ENCODE data around the gene MSH5.

MSH5 gene

GRCh38 chr6:31728767-31729514, 10.9 kb upstream of the MSH5 start, which contains the start of gene DDAH2:
TSS of gene DDAH2 (minus strand) at chr6:31729299. CDS start at chr6:31729161, 138 bp downstream.
- DNase-seq (ENCODE audit: insufficient read length, low spot score) (peak; percentile 69), FAIRE-seq (no peak)
- TF ChIP-seq POU2F2 (IDR thresholded peaks at IDR 0.05; ENCODE audit: low read depth, low read length) (0 out of 2 replicates have a peak, but pooled peaks have one; percentile 43), SPI1 (IDR thresholded peaks at IDR 0.05; ENCODE audit: low read depth, low read length) (no peak)

GRCh38 chr6:31729515-31729978, 10.3 kb upstream of the MSH5 start:
- peak; percentile 86 for FAIRE-seq

GRCh38 chr6:31729979-31730630, 9.7 kb upstream of the MSH5 start:
- TF ChIP-seq POLR2AphosphoS5 (IDR thresholded peaks at IDR 0.05; ENCODE audit: low read depth, low read length) (peak; percentile 65; the same call in 1 of the 2 replicates), TAF1 (IDR thresholded peaks at IDR 0.05; ENCODE audit: low read depth, low read length) (no peak)
- peak; percentile 82 for FAIRE-seq
- peak; percentile 64 for DNase-seq (ENCODE audit: insufficient read length, low spot score)

More at GRCh38 chr6:31729515-31729978, 10.3 kb upstream of the MSH5 start:
- peak; percentile 52 for DNase-seq (ENCODE audit: insufficient read length, low spot score)
- TF ChIP-seq SPI1 (IDR thresholded peaks at IDR 0.05; ENCODE audit: low read depth, low read length): no peak
- TF ChIP-seq POLR2A (IDR thresholded peaks at IDR 0.05; ENCODE audit: low read depth, low read length): 0 out of 2 replicates have a peak, but pooled peaks have one; percentile 6
- no peak for TF ChIP-seq PAX5 (IDR thresholded peaks at IDR 0.05; ENCODE audit: insufficient read depth, low read length, severe bottlenecking)

- no peak for TF ChIP-seq POLR2AphosphoS5 (IDR thresholded peaks at IDR 0.05; ENCODE audit: low read depth, low read length)
- FAIRE-seq (no peak), DNase-seq (ENCODE audit: insufficient read length, low spot score) (no peak)
These were observed 9.1 kb upstream of the MSH5 start for GRCh38 chr6:31730631-31731086.

- TF ChIP-seq TAF1 (IDR thresholded peaks at IDR 0.05; ENCODE audit: low read depth, low read length) (no peak), POLR2AphosphoS5 (IDR thresholded peaks at IDR 0.05; ENCODE audit: low read depth, low read length) (no peak), SPI1 (IDR thresholded peaks at IDR 0.05; ENCODE audit: low read depth, low read length) (no peak), PAX5 (IDR thresholded peaks at IDR 0.05; ENCODE audit: insufficient read depth, low read length, severe bottlenecking) (no peak), POU2F2 (IDR thresholded peaks at IDR 0.05; ENCODE audit: low read depth, low read length) (no peak), POLR2A (IDR thresholded peaks at IDR 0.05; ENCODE audit: low read depth, low read length) (no peak)
- FAIRE-seq: no peak
- DNase-seq (ENCODE audit: insufficient read length, low spot score): no peak
These were observed 7.8 kb upstream of the MSH5 start for GRCh38 chr6:31732029-31732428.

GRCh38 chr6:31733734-31734133, 6.1 kb upstream of the MSH5 start:
- no peak for TF ChIP-seq POLR2AphosphoS5 (IDR thresholded peaks at IDR 0.05; ENCODE audit: low read depth, low read length)
- no peak for FAIRE-seq

GRCh38 chr6:31734247-31734820, 5.5 kb upstream of the MSH5 start:
- peak; percentile 65 for DNase-seq (ENCODE audit: insufficient read length, low spot score)
- no peak for FAIRE-seq
- TF ChIP-seq SPI1 (IDR thresholded peaks at IDR 0.05; ENCODE audit: low read depth, low read length) (no peak), PAX5 (IDR thresholded peaks at IDR 0.05; ENCODE audit: insufficient read depth, low read length, severe bottlenecking) (no peak), POU2F2 (IDR thresholded peaks at IDR 0.05; ENCODE audit: low read depth, low read length) (no peak), POLR2A (IDR thresholded peaks at IDR 0.05; ENCODE audit: low read depth, low read length) (no peak), POLR2AphosphoS5 (IDR thresholded peaks at IDR 0.05; ENCODE audit: low read depth, low read length) (no peak), TAF1 (IDR thresholded peaks at IDR 0.05; ENCODE audit: low read depth, low read length) (no peak)

More at GRCh38 chr6:31733734-31734133, 6.1 kb upstream of the MSH5 start:
- no peak for DNase-seq (ENCODE audit: insufficient read length, low spot score)

- DNase-seq (ENCODE audit: insufficient read length, low spot score): no peak
- TF ChIP-seq SPI1 (IDR thresholded peaks at IDR 0.05; ENCODE audit: low read depth, low read length) (peak; percentile 41; the same call in 1 of the 2 replicates), POLR2A (IDR thresholded peaks at IDR 0.05; ENCODE audit: low read depth, low read length) (no peak), PAX5 (IDR thresholded peaks at IDR 0.05; ENCODE audit: insufficient read depth, low read length, severe bottlenecking) (no peak), TAF1 (IDR thresholded peaks at IDR 0.05; ENCODE audit: low read depth, low read length) (0 out of 2 replicates have a peak, but pooled peaks have one; percentile 8), POLR2AphosphoS5 (IDR thresholded peaks at IDR 0.05; ENCODE audit: low read depth, low read length) (peak; percentile 1; the same call in 1 of the 2 replicates), POU2F2 (IDR thresholded peaks at IDR 0.05; ENCODE audit: low read depth, low read length) (peak; percentile 80; the same call in 1 of the 2 replicates)
- FAIRE-seq: peak; percentile 80
These were observed 4.9 kb upstream of the MSH5 start for GRCh38 chr6:31734821-31735406.

- FAIRE-seq (peak; percentile 72), DNase-seq (ENCODE audit: insufficient read length, low spot score) (peak; percentile 69)
- TF ChIP-seq PAX5 (IDR thresholded peaks at IDR 0.05; ENCODE audit: insufficient read depth, low read length, severe bottlenecking) (no peak), TAF1 (IDR thresholded peaks at IDR 0.05; ENCODE audit: low read depth, low read length) (peak; percentile 76; the same call in 1 of the 2 replicates), POU2F2 (IDR thresholded peaks at IDR 0.05; ENCODE audit: low read depth, low read length) (0 out of 2 replicates have a peak, but pooled peaks have one; percentile 10), SPI1 (IDR thresholded peaks at IDR 0.05; ENCODE audit: low read depth, low read length) (peak; percentile 66), POLR2AphosphoS5 (IDR thresholded peaks at IDR 0.05; ENCODE audit: low read depth, low read length) (peak; percentile 72), POLR2A (IDR thresholded peaks at IDR 0.05; ENCODE audit: low read depth, low read length) (peak; percentile 90)
These were observed 3.6 kb upstream of the MSH5 start, which contains the start of gene CLIC1 for GRCh38 chr6:31736021-31736767. TSS of gene CLIC1 (minus strand) at chr6:31736530. CDS start at chr6:31736300, 230 bp downstream.

All from GM12891 (cell line).